OCI-LY1 (cell line): ENCODE results near the gene AGPS.

Source experiments
- H2AFZ ChIP-seq: fragments of 200-600 bp; sonication (generic), shearing (Covaris generic); 2 replicates; pipeline ENCODE4 v1.6.0; 2014; ENCODE audit warnings: antibody characterized with exemption, mild to moderate bottlenecking, low read length
- H3F3A ChIP-seq: fragments of 200-600 bp; sonication (generic), shearing (Covaris generic); 2 replicates; pipeline ENCODE4 v1.6.0; 2014; ENCODE audit warnings: mild to moderate bottlenecking, antibody characterized with exemption, low read length, moderate library complexity; ENCODE audit not compliant: insufficient read depth
- H3K27ac ChIP-seq: fragments of 200-600 bp; sonication (generic); 2 replicates; pipeline ENCODE4 v1.5.1; 2014; ENCODE audit warnings: low read length, mixed run types, mild to moderate bottlenecking, low read depth; ENCODE audit not compliant: poor library complexity, severe bottlenecking
- H3K27me3 ChIP-seq: fragments of 200-600 bp; sonication (generic); 2 replicates; pipeline ENCODE4 v1.6.0; 2014; ENCODE audit warnings: antibody characterized with exemption, mild to moderate bottlenecking, low read length, moderate library complexity; ENCODE audit not compliant: insufficient read depth
- H3K36me3 ChIP-seq: fragments of 200-600 bp; sonication (generic); 2 replicates; pipeline ENCODE4 v1.6.1; 2014; ENCODE audit warnings: mild to moderate bottlenecking, antibody characterized with exemption, low read length, moderate library complexity, mixed read lengths; ENCODE audit not compliant: insufficient read depth
- H3K4me1 ChIP-seq: fragments of 200-600 bp; sonication (generic); 2 replicates; pipeline ENCODE4 v1.5.1; 2014; ENCODE audit warnings: mild to moderate bottlenecking, low read length, moderate library complexity; ENCODE audit not compliant: insufficient read depth, severe bottlenecking
- H3K4me2 ChIP-seq: fragments of 200-600 bp; sonication (generic), shearing (Covaris generic); 2 replicates; pipeline ENCODE4 v1.6.1; 2014; ENCODE audit warnings: low read length
- H3K4me3 ChIP-seq: fragments of 200-600 bp; sonication (generic); 2 replicates; pipeline ENCODE4 v1.5.1; 2014; ENCODE audit warnings: low read length, low read depth, mild to moderate bottlenecking, mixed read lengths; ENCODE audit not compliant: poor library complexity, severe bottlenecking
- H3K79me2 ChIP-seq: fragments of 200-600 bp; shearing (Covaris generic); 2 replicates; pipeline ENCODE4 v1.6.1; 2016; ENCODE audit warnings: mixed run types, low read length, mixed read lengths; ENCODE audit not compliant: insufficient read depth
- H3K9ac ChIP-seq: fragments of 200-600 bp; sonication (generic), shearing (Covaris generic); 2 replicates; pipeline ENCODE4 v1.6.1; 2014; ENCODE audit warnings: mild to moderate bottlenecking, low read length, mixed read lengths
- H3K9me2 ChIP-seq: fragments of 200-600 bp; sonication (generic), shearing (Covaris generic); 2 replicates; pipeline ENCODE4 v1.6.1; 2014; ENCODE audit warnings: low read depth, mild to moderate bottlenecking, low read length, mixed read lengths
- H3K9me3 ChIP-seq: fragments of 200-600 bp; shearing (Covaris generic); 2 replicates; pipeline ENCODE4 v1.6.1; 2014; ENCODE audit warnings: low read length, mixed read lengths
- H4K20me1 ChIP-seq: fragments of 200-600 bp; sonication (generic), shearing (Covaris generic); 2 replicates; pipeline ENCODE4 v1.6.0; 2016; ENCODE audit warnings: mild to moderate bottlenecking, low read length; ENCODE audit not compliant: insufficient read depth
- EZH2 ChIP-seq: fragments of 200-600 bp; sonication (generic), shearing (Covaris generic); IDR thresholded peaks from 2 replicates; pipeline ENCODE4 v1.8.0; 2017; ENCODE audit warnings: borderline replicate concordance, mixed run types, mild to moderate bottlenecking, antibody characterized with exemption, low read length, moderate library complexity, mixed read lengths
- TF ChIP-seq, protein P1 (sequence below): fragments of 200-600 bp; sonication (generic), shearing (Covaris generic); IDR thresholded peaks from 2 replicates; pipeline ENCODE4 v1.5.1; 2017; ENCODE audit warnings: mild to moderate bottlenecking, antibody characterized with exemption, low read length, moderate library complexity, mixed read lengths

Gene AGPS

DNA sequence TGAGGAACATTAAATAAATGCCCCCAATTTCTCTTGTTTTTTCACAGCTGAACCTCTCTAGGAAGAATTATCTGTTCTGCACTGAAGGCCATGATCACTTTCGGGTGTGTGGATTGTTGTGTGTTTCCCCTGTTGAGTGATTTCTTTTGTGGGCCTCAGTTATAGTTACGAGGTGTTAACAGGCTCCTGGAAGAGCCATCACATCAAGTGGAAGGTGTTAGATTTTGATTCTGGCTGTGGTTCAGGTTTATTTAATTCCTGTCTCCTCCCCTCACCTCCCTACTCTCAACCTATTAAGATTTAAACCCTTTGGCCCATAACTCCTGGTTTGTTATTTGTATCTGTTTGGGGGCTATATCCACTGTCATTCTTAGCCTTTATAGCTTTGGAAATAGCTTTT, 182.8 kb downstream of the AGPS start:
- H3F3A ChIP-seq, result no peaks in the 10 kb centered on the region
- H3K9me2 ChIP-seq, result no peaks in the 10 kb centered on the region
- no peaks in the 10 kb centered on the region for H3K27me3 ChIP-seq
- H3K4me2 ChIP-seq, result no peak overlapping the region
- H3K4me3 ChIP-seq, result no peak overlapping the region
- H3K36me3 ChIP-seq, result no peaks in the 10 kb centered on the region
- H3K4me1 ChIP-seq, result no peaks in the 10 kb centered on the region
- no peak overlapping the region for H3K27ac ChIP-seq
- no peaks in the 10 kb centered on the region for H4K20me1 ChIP-seq
- no peak overlapping the region for H2AFZ ChIP-seq
- no peak overlapping the region for H3K9ac ChIP-seq
- TF ChIP-seq, protein P1, sequence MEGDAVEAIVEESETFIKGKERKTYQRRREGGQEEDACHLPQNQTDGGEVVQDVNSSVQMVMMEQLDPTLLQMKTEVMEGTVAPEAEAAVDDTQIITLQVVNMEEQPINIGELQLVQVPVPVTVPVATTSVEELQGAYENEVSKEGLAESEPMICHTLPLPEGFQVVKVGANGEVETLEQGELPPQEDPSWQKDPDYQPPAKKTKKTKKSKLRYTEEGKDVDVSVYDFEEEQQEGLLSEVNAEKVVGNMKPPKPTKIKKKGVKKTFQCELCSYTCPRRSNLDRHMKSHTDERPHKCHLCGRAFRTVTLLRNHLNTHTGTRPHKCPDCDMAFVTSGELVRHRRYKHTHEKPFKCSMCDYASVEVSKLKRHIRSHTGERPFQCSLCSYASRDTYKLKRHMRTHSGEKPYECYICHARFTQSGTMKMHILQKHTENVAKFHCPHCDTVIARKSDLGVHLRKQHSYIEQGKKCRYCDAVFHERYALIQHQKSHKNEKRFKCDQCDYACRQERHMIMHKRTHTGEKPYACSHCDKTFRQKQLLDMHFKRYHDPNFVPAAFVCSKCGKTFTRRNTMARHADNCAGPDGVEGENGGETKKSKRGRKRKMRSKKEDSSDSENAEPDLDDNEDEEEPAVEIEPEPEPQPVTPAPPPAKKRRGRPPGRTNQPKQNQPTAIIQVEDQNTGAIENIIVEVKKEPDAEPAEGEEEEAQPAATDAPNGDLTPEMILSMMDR, result no peak
- no peak for TF ChIP-seq EZH2
- no peaks in the 10 kb centered on the region for H3K79me2 ChIP-seq
- H3K9me3 ChIP-seq, result no peaks in the 10 kb centered on the region

DNA sequence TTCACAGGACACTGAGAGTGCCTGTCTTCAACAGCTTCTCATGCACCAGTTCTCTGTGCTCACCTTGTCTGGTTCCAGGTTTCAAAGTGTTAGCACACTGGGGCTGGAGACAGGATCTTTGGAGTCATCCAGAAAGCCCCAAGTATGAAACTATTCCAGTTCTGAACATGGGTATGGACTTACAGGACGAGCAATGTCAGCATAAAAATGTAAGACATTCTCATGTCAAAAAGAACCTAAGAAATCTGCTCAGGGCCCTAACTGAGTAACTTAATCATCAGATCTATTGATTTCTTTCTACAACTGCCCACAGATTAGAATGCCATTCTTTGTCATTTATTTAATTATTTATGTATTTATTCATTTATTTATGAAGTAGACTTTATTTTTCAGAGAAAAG, 184.5 kb downstream of the AGPS start:
- Histone ChIP-seq H3K9me2 (no peaks in the 10 kb centered on the region), H2AFZ (no peak overlapping the region), H3F3A (no peaks in the 10 kb centered on the region), H3K27me3 (no peaks in the 10 kb centered on the region), H3K9ac (no peak overlapping the region), H3K4me3 (no peak overlapping the region), H3K79me2 (no peaks in the 10 kb centered on the region), H3K27ac (no peak overlapping the region), H4K20me1 (no peaks in the 10 kb centered on the region), H3K9me3 (no peaks in the 10 kb centered on the region), H3K4me1 (no peaks in the 10 kb centered on the region), H3K4me2 (no peak overlapping the region), H3K36me3 (no peaks in the 10 kb centered on the region)
- no peak for TF ChIP-seq EZH2
- TF ChIP-seq, protein P1, result no peak

DNA sequence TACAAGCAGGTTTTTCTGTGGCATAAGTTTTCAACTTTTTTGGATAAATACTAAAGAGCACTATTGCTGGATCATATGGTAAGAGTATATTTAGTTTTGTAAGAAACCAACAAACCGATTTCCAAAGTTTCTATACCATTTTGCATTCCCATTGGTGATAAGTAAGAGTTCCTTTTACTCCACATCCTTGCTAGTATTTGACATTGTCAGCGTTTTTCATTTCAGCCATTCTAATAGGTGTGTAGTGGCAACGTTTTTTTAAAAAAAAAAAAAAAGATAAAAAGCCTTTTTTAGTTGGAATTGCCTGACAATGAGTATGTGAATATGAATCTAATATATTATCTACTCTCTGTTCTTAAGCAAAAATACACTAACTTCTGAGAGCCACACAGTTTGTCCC, 185.9 kb downstream of the AGPS start:
- no peaks in the 10 kb centered on the region for H3K9me3 ChIP-seq

More for the DNA sequence above, 185.9 kb downstream of the AGPS start:
- H3K27ac ChIP-seq, result no peak overlapping the region
- no peaks in the 10 kb centered on the region for H3F3A ChIP-seq
- no peak overlapping the region for H3K9ac ChIP-seq
- TF ChIP-seq EZH2, result no peak
- TF ChIP-seq, protein P1, result no peak
- no peaks in the 10 kb centered on the region for H4K20me1 ChIP-seq
- H3K4me1 ChIP-seq, result no peaks in the 10 kb centered on the region
- H3K9me2 ChIP-seq, result no peaks in the 10 kb centered on the region
- H3K27me3 ChIP-seq, result no peaks in the 10 kb centered on the region
- no peaks in the 10 kb centered on the region for H3K36me3 ChIP-seq
- H3K79me2 ChIP-seq, result no peaks in the 10 kb centered on the region
- H3K4me3 ChIP-seq, result no peak overlapping the region
- H3K4me2 ChIP-seq, result no peak overlapping the region
- H2AFZ ChIP-seq, result no peak overlapping the region
